Ishikawa (cell line): ENCODE measurements around the gene PCDH9.

Source experiments
- EGR1 ChIP-seq: IDR thresholded peaks from 2 replicates; pipeline ENCODE4 v1.6.1; 2012
- TEAD4 ChIP-seq: IDR thresholded peaks from 2 replicates; pipeline ENCODE4 v1.6.1; 2012
- YY1 ChIP-seq: IDR thresholded peaks from 2 replicates; pipeline ENCODE4 v1.6.1; 2012; ENCODE audit warnings: low read depth
- TF ChIP-seq, protein P1 (sequence below): IDR thresholded peaks from 2 replicates; pipeline ENCODE4 v1.6.1; 2012
- TF ChIP-seq, protein P2 (sequence below): IDR thresholded peaks from 2 replicates; pipeline ENCODE4 v1.6.1; 2012; ENCODE audit warnings: low read depth, mild to moderate bottlenecking

DNA sequence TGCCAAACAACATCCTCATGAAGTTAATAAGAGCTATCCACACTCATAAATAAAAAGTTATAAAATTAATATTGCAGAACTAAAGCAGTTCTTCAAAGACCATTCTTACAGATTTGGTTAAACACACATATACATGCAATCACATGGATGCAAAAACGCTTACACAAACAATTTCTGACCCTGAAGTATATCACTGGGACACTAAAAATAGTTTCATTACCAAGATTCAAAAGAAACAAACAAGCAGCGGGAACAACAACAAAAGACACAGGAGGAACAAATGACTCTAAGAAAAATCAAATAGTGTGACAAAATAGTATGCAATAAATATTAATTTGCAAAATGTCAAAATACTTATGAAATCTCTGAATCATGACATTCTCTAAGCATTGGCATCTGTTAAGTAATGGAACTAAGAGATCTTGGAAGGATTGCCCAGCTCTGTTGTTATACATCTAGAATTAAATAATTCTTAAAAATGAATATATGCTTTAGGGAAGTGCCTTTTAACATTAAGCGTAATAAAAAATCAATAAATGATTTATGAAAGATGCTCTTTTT, 132.2 kb downstream of the PCDH9 start:
- TF ChIP-seq, protein P1, sequence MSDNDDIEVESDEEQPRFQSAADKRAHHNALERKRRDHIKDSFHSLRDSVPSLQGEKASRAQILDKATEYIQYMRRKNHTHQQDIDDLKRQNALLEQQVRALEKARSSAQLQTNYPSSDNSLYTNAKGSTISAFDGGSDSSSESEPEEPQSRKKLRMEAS: no peak
- no peak for TF ChIP-seq YY1
- TF ChIP-seq, protein P2, sequence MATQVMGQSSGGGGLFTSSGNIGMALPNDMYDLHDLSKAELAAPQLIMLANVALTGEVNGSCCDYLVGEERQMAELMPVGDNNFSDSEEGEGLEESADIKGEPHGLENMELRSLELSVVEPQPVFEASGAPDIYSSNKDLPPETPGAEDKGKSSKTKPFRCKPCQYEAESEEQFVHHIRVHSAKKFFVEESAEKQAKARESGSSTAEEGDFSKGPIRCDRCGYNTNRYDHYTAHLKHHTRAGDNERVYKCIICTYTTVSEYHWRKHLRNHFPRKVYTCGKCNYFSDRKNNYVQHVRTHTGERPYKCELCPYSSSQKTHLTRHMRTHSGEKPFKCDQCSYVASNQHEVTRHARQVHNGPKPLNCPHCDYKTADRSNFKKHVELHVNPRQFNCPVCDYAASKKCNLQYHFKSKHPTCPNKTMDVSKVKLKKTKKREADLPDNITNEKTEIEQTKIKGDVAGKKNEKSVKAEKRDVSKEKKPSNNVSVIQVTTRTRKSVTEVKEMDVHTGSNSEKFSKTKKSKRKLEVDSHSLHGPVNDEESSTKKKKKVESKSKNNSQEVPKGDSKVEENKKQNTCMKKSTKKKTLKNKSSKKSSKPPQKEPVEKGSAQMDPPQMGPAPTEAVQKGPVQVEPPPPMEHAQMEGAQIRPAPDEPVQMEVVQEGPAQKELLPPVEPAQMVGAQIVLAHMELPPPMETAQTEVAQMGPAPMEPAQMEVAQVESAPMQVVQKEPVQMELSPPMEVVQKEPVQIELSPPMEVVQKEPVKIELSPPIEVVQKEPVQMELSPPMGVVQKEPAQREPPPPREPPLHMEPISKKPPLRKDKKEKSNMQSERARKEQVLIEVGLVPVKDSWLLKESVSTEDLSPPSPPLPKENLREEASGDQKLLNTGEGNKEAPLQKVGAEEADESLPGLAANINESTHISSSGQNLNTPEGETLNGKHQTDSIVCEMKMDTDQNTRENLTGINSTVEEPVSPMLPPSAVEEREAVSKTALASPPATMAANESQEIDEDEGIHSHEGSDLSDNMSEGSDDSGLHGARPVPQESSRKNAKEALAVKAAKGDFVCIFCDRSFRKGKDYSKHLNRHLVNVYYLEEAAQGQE: no peak
- no peak for TF ChIP-seq TEAD4
- TF ChIP-seq EGR1: no peak
